Forelimb muscle (tissue), 1 donor: ENCODE measurements around the gene KDM2A. TPM values are rescaled to one million over a fixed set of nuclear protein-coding genes. Genes with fewer than 3 reads are reported as not detected.
A peak's percentile ranks its signal among the peaks of the same experiment; 100 is the strongest.

Experiments used
- DNase-seq: peaks from one replicate; pipeline ENCODE4 v3.0.0-alpha.2; 2013; ENCODE audit warnings: low read depth
- polyA plus RNA-seq: library from polyadenylated mRNA; unstranded; fragments of 120-200 nt; gene quantifications from one replicate; pipeline ENCODE4 v1.2.1, GENCODE V29; 2013; ENCODE audit not compliant: insufficient read length

The KDM2A gene
- polyA plus RNA-seq, 1 donor = 51.6 TPM

- no peak for DNase-seq
These were observed 118.5 kb downstream of the KDM2A start for GRCh38 chr11:67237574-67237973.

- DNase-seq = no peak
These were observed 120.1 kb downstream of the KDM2A start for GRCh38 chr11:67238894-67239782.

GRCh38 chr11:67239783-67240575, 120.9 kb downstream of the KDM2A start:
- DNase-seq = peak; percentile 95

GRCh38 chr11:67240576-67241389, 121.7 kb downstream of the KDM2A start:
- no peak for DNase-seq

- no peak for DNase-seq
These were observed 123.5 kb downstream of the KDM2A start for GRCh38 chr11:67242548-67242947.

- no peak for DNase-seq
These were observed 124.0 kb downstream of the KDM2A start for GRCh38 chr11:67243051-67243450.

- DNase-seq = no peak
These were observed 126.0 kb downstream of the KDM2A start for GRCh38 chr11:67245046-67245445.

GRCh38 chr11:67247946-67248550, 129.0 kb downstream of the KDM2A start:
- no peak for DNase-seq

- no peak for DNase-seq
These were observed 129.6 kb downstream of the KDM2A start for GRCh38 chr11:67248653-67249052.

- no peak for DNase-seq
These were observed 131.3 kb downstream of the KDM2A start for GRCh38 chr11:67250059-67251043.

- no peak for DNase-seq
These were observed 132.8 kb downstream of the KDM2A start for GRCh38 chr11:67251841-67252240.

GRCh38 chr11:67252831-67253239, 133.8 kb downstream of the KDM2A start:
- no peak for DNase-seq

GRCh38 chr11:67253872-67254624, 135.0 kb downstream of the KDM2A start:
- DNase-seq = no peak

- no peak for DNase-seq
These were observed 135.7 kb downstream of the KDM2A start for GRCh38 chr11:67254798-67255197.

- DNase-seq = no peak
These were observed 136.3 kb downstream of the KDM2A start for GRCh38 chr11:67255353-67255752.

GRCh38 chr11:67255864-67256263, 136.8 kb downstream of the KDM2A start:
- DNase-seq = no peak

- no peak for DNase-seq
These were observed 137.5 kb downstream of the KDM2A start for GRCh38 chr11:67256477-67257135.

- no peak for DNase-seq
These were observed 141.3 kb downstream of the KDM2A start for GRCh38 chr11:67260406-67260805.
